GM19467 (cell line): ENCODE results near the gene TRIM17.
"Not testable (repeated sequence)": the region's sequence is repeated elsewhere in the genome, so short reads cannot be mapped to it uniquely, and the experiment has no call there.

Source experiments
- ATAC-seq: cut with Tn5 transposase; IDR thresholded peaks from one replicate; pipeline ENCODE4 v1.9.1; 2021; ENCODE audit warnings: mild to moderate bottlenecking, moderate library complexity; ENCODE audit not compliant: unreplicated experiment

TRIM17 gene

DNA sequence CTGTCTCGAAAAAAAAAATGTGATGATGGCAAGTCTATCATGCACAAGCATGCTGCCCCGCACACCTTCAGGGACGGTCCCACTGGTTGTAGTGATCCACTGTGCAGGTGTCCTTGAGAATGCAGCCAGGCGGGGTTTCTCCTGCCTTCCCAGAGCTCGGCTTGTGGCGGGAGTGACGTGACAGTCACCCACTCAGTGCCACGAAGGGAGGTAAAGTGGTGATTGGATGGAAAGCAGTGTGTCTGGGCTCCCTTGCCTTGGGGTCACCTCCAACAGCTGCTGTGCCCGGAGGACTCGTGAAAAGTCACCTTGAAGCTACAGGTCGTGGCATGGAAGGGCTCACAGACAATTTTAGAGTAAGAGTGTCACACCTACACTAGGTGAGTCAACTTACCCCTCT is 33.5 kb upstream of the TRIM17 start:
- no peak for ATAC-seq

DNA sequence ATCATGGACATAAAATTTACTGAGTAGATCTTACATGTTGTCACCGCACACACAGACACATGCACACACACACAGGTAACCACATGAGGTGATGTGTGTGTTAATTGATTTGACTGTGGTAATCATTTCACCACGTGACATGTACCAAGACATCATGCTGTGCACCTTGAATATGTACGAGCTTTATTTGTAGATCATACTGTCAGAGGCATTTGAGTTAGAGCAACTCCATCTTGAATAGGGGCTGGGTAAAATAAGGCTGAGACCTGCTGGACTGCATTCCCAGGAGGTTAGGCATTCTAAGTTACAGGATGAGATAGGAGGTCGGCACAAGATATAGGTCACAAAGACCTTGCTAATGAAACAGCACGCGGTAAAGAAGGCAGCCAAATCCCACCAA is 31.7 kb upstream of the TRIM17 start:
- ATAC-seq, result no peak

DNA sequence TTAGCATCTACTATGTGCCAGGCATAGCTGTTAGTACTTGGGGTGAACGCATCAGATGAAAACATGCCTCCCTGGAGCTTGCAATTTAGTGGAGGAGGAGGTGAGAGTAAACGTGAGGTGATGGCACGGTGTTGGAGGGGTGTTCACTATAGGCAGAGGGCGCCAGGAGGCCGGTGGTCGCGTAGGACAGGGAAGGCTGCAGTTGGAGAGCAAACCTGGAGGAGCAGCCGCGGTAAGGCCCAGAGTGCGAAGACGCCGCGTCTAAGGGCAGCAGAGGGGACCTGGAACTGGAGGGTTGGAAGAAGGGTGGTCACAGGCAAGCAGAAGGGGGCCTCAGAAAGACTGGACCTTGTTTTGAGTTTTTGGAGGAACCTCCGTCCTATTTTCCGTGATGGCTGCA is 30.2 kb upstream of the TRIM17 start:
- no peak for ATAC-seq

DNA sequence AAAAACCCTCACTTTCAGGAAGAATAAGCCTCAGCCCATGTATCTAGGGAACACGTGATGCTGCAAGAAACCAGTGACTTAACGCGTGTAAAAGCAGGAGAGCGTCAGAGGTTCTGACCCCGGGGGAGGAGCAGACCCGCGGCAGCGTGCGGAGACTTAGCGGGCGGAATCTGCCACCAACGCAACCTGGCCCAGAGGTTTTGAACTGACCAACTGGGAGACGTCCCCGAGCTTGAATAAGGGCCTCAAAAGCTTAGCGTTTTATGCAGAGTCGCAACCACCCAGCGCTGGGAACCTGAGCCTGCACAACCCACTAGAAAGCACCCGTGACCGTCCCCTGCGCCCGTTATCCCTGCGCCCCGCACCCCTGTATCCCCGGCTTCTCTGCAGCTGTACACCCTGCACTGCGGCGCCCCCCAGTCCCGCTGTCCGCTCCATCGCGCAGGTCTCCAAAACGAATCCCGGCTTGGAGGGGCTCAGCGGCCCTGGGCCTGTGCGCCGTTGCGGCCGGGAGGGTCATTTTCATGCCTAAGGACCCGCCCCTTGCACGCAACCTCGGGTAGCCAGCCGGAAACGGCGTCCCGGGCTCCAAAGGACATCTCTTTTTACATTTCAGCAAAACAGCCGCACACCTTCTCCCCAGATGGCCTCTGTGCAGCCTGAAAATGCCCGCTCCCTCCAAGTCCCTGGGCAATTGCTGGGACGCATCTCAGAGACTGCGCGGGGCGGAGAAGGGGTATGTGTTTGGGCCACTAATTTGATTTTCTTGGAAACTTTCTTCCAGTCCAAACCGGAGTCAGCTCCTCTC is 29.4 kb upstream of the TRIM17 start:
- no peak for ATAC-seq

DNA sequence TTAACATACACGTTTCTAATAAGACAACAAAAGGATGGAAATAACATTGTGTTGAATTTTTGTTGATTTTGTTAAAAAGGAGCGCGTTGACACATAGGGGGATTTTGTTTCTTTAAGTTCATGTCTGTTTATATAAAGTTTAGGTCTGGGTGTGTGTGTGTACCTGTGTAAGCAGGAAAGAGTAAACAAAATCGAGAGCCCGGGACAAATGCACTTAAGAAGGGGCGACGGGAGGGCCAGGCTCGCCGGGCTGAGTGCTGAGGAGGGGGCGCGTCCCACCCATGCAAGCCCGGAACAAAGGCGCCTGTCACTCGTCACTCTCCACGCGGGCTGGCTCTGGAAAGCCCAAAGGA is 28.8 kb upstream of the TRIM17 start:
- no peak for ATAC-seq

DNA sequence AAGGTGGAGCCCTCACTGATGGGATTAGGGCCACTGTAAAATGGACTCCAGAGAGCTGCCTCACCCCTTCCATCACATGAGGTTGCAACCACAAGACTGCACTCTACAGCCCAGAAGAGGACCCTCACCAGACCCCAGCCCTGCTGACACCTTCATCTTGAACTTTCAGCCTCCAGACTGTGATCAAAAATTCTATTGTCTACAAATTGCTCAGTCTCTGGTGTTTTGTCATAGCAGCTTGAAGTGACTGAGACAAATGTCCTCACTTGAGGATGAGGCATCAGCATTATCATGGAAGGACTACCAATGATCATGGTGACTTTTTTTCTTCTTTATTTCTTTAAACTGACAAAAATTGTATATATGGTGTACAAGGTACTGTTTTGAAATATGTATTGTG is 26.7 kb upstream of the TRIM17 start:
- ATAC-seq, result no peak

DNA sequence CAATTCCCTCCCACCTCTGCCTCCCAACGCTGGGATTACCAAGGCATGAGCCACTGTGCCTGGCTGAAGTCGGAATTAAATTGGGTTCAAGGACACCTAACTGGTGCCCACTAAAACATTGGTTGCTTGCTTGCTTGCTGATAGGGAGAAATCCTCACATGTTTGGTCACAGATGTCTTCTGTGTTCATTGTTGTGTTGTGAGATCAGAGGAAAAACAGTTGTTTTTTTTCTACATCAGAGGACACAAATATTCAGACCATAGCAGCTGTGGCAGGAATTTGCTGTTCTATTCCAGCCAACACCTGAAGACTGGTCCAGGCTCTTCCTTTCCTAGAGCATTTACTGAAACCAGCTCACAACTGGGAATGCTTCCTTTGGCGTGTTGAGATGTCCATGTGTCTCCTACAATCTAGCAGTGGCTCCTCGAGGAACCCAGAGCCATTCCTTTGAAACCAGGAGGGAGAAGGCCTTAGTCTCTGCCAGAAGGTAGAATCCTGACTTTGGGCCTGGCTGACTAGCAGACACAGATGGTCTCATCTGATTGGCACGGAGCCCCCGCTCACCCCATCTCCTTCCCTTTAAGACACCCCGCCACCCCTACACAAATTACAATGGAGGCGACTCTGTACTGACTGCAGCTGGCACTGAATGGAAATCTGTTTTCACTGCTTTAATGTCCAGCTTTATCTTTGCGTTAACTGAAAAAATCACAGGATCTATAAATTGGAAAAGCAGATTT is 24.3 kb upstream of the TRIM17 start:
- ATAC-seq, result no peak

DNA sequence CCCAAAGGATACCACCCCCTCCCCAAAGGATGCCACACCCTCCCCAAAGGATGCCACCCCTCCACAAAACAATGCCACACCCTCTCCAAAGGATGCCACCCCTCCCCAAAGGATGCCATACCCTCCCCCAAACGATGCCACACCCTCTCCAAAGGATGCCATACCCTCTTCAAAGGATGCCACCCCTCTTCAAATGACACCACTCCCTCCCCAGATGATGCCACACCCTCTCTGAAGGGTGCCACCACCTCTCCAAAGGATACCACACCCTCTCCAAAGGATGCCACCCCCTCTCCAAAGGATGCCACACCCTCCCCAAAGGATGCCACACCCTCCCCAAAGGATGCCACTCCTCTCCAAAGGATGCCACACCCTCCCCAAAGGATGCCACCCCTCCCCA is 21.6 kb upstream of the TRIM17 start:
- ATAC-seq, result no peak

DNA sequence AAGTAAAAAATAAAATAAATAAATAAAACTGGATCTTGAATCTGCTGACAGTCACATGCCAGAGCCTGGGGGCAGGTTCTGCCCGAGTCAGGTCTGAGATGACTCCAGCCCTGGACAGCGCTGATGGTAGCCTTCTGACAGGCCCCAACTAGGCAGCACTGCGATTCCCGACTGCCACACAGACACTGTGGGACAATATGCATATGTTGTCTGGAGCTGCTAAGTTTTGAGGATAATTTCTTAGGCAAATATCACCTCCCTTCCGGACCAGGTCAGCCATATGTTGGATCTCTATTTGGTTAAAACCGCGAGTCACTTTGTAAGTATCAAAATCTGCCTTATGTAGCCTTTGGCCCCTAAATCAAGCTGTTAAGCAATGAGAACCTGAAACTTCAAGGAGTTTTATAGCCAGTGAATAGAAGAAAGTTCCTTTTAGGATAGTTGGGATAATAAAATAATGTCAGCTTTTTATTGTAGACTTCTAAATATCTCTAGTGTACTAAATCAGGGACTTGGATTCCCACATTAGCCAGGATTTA is 20.8 kb upstream of the TRIM17 start:
- ATAC-seq, result no peak

DNA sequence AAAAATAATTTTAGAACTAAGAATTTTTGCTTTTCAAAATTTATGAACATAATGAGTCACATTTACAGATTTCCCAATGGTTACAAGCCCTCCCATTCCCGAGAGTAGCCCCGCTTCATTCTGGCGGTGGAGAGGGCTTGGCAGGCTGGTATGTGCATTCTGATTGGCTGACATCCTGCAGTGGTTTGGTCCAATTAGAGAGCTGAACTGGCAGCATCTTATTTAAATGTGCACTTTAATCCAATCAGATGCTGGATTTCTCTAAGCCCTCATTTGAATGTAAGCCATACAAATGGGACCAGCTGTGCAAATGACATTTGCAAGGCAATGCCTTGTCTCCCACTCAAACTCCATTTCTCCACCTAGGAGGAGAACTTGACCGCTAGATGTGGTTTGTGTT is 18.0 kb upstream of the TRIM17 start:
- no peak for ATAC-seq

DNA sequence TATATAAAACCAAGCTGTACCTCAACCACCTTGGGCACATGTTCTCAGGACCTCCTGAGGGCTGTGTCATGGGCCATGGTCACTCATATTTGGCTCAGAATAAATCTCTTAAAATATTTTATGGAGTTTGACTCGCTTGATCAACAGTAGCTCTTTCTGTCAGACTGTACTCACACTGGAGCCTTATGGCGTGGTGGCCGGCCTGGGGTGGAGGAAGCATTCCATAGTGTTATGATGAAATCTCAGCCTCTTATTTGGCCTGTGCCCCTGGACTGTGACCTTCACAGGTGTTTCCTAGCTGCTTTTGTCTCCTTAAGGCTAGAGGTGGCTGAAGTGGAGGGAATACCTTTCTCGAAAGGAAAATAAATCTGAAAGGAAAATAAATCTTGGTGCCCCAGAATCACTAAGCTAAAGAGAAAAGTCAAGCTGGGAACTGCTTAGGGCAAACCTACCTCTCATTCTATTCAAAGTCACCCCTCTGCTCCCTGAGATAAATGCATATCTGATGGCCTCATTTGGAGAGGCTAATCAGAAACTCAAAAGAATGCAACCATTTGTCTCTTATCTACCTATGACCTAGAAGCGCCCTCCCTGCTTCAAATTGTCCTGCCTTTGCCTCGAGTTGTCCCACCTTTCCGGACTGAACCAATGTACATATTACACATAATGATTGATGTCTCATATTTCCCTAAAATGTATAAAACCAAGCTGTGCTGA is 16.8 kb upstream of the TRIM17 start:
- ATAC-seq, result not testable (repeated sequence)

DNA sequence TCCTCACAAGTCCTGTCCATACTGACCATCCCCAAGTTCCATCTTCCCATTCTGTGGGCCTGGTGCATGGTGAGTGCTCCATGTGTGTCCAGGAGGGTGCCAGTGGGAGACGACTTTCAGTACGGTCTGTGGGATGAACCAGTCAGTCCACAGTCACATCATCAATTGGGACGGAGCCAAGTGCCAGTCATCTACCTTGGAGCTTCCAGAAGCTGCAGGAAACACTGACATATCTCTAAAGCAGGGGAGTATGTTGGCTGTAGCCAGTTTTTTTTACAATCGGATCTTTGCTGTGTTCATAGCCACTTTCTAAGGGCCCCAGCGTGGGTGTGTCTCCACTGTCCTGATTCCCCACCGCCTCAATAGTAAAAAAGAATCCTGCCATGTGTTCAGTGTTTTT is 13.6 kb upstream of the TRIM17 start:
- no peak for ATAC-seq

DNA sequence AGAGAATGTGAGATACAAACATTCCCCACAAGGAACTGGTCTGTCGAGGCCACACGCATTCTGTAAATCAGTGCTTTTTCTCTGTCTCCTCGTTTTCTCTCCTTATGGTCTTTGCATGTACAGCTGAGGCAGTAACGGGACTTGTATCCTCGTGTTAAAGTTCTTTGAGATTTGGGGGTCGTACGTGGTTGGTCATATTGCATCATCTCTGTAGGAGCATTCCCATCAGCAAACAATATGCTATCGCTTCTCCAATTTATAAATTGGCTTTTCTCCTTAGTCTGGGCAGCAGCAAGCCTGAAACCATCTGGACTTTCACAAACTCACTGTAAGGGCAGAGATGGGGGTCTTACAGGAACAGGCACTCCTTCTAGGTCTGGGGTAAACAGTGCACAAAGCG is 13.0 kb upstream of the TRIM17 start:
- ATAC-seq, result no peak

DNA sequence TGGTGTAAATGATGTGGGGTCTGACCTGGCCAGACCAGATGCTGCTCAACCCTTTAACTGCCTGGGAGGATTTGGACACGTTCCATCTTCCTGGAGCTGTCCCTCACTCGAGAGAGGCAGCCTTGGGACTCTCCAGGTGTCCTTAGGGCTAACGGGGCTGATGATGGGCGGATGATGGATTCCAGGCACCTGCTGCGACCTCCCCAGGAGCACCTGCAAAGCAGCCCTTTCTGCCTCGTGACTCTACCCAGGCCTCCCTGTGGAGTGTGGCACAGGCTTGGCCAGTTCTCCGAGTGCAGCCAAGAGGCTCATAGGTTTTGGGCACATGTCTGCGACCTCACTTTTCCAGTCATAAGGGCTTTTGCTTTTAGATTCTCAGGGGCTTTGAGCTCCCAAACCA is 12.3 kb upstream of the TRIM17 start:
- ATAC-seq, result no peak

DNA sequence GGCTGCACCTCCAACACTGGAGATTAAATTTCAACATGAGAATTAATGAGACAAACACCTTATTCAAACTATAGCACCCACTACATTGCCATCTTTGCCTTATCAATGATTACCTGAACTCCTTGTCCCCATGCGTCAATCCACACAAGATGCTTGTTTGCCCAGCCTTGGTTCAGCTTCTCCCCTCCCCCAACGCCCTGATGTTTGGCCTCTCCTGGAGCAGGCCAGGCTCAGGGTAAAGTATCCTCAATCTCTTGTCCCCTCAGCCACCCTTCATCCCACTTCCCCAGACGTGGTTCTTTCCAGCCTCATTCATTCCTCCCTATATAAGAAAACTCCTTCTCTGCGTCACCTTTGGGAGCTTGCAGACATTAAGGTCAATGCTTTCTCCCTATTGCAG is 11.8 kb upstream of the TRIM17 start:
- ATAC-seq, result no peak

DNA sequence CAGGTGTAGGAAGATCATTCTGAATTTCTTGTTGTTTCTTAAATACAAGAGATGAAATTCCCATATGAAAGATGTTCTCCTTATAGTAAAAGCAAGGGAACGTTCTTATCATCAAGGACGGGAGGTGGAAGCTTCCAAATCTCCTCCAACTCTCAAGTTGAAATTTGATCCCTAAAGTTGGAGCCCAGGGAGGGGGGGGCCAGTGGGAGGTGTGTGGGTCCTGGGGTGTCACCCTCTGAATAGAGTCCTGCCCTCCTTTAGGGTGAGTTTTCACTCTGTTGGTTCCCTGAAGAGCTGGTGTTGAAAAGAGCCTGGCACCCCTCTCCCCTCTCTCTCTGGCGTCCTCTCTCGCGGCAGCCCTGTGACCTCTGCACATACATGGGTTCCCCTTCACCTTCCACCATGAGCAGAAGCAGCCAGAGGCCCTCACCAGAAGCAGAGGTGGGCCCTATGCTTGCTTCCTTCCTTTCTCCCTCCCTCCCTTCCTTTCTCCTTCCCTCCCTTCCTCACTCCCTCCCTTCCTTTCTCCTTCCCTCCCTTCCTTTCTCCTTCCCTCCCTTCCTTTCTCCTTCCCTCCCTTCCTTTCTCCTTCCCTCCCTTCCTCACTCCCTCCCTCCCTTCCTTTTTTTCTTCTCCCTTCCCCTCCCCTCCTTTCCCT is 10.0 kb upstream of the TRIM17 start:
- ATAC-seq, result no peak

DNA sequence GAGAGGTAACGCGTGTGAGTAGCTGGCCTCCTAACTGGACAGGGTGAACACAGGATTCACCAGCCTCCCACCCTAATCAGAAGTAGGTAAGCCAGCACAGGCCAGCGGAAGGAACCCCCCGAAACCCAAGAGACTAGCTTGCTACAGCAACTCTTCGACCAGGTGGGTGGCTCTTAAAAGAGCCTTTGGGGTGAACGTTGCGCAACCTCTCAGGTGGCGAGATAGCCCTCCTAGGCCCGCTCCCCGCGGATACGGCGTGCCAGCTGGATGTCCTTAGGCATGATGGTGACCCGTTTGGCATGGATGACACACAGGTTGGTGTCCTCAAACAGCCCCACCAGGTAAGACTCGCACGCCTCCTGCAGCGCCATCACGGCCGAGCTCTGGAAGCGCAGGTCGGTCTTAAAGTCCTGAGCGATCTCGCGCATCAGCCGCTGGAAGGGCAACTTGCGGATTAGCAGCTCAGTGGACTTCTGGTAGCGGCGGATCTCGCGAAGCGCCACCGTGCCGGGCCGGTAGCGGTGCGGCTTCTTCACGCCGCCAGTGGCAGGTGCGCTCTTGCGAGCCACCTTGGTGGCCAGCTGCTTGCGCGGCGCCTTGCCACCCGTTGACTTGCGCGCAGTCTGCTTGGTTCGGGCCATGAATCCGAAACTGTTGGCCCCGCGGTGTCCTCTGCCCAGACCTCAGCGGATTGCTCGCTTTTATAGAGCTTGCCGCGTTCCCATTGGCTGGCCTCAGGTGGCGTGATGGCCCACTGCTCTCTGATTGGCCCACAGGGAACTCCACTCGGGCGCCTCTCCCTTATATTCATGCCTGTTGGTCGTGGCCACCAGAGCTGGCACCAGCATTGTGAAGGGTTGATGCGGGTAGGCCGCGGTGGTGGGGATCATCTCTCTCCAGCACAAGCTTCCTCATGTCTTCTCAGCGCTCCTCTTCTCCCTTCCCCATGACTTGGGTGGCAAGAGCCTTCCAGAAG is 8.3 kb upstream of the TRIM17 start:
- ATAC-seq, result no peak

DNA sequence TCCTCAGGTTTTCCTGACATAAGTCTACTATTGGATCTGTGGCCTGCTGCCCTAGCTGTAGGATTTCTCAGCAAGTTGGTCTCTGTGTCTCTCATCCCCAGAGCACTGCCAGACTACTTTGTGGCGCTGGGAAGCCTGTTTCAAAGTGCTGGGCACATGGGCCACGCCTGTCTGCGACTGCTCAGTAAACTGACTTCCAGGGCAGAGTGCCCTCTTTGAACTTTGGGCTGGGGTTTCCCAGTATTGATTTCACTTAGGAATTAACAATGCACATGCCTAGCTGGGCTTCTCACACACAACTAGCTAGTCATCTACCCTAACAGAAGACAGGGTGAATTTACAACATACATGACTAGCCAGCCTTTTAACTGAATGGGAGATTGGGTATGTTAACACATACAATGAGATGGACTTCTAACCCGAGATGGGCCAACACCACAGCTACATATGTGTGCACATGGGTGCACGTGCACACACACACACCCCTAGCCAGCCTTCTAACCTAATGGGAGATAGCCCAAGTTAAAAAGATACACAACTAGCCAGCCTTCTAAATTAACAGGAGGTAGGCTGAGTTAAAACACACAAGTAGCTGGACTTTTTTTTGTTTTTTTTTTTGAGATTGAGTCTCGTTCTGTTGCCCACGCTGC is 6.9 kb upstream of the TRIM17 start:
- ATAC-seq, result no peak

DNA sequence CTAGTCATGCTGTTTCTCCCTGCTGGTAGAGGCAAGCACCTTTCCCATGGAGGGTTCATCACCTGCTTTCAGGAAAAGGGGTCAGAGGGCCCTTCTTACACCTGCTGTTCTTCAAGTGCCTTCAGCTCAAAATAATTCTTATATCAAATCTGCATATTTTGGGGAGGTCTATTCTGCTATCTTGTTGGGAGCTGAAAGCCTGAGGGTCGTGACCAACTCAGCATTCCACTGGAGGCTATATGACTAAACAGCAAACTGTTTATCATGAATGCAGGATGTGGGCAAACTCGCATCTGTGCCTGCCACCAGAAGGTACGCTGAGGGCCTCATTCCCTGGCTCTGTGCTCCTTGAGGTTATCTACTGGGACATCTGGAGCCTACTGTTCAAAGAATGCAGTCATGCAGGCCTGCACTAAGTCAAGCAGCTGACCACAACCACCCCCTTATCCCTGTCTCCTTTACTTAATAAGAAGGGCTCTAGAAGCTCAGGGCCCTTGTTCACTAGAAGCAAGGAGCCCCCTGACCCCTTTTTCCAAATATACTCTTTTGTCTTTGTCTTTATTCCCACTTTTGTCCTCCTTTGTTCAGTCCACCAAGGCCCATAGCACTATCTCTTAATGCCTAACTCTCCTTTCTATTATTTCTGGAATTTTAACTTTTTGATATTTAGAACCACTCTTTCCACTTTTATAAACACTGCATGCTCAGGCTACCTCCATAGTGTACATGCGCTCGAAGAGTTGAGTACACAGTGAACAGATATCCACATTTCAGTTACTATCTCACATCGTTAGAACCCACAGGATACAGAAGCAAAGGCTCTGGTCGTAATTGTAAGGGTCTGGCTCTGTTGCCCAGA is 4.5 kb upstream of the TRIM17 start:
- ATAC-seq, result no peak
